ENCODE measurements around the gene CDHR5. TPM values are rescaled to one million over a fixed set of nuclear protein-coding genes. Genes with fewer than 3 reads are reported as not detected.

CDHR5 gene
- total RNA-seq, 4 donors from 2014 or later, result not detected

DNA sequence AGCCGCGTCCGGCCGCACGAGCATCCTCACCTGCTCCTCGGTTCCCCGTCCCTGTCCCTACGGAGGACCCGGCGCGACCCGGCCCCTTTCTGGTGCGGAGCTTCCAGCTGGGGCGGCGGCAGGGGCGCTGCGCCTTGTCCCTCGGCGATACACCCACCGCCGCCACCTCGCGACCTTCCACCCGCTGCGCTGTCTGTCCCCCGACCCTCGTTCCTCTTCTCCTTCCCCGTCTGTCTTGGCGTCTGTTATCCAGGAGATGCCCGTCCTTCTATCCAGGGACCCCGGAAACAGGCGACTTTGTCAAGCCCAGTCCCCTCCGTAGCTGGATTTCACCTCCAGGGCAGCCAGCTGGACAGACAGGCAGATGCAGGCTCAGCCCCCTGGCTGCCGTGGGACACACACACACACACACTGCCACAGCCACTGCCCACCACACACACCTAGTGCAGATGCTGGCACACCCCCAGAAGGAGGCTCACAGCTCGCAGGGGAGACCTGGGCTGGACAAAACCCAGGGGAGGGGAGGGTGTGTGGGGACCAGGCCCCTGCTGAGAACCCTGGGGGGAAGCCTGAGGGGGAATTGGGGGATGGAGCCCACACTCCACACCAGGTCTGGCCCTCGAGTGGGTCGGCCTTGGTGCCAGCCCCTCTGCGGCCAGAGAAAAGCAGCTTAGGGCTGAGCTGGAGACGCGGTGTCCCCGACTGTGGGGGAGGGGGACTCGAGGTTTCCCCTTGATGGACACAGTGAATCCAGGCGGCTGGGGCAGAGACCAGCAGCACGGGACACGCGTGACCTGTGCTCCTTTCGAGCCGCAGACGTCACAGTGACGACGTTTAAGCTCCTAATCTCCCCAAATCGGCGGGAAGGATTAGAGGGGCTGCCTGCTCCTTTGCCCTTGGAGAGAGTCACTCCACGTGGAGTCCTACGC lies 13.1 kb upstream of the CDHR5 start:
- no peak for DNase-seq (ENCODE audit: low spot score)
- TF ChIP-seq, protein P1, sequence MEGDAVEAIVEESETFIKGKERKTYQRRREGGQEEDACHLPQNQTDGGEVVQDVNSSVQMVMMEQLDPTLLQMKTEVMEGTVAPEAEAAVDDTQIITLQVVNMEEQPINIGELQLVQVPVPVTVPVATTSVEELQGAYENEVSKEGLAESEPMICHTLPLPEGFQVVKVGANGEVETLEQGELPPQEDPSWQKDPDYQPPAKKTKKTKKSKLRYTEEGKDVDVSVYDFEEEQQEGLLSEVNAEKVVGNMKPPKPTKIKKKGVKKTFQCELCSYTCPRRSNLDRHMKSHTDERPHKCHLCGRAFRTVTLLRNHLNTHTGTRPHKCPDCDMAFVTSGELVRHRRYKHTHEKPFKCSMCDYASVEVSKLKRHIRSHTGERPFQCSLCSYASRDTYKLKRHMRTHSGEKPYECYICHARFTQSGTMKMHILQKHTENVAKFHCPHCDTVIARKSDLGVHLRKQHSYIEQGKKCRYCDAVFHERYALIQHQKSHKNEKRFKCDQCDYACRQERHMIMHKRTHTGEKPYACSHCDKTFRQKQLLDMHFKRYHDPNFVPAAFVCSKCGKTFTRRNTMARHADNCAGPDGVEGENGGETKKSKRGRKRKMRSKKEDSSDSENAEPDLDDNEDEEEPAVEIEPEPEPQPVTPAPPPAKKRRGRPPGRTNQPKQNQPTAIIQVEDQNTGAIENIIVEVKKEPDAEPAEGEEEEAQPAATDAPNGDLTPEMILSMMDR (IDR thresholded peaks at IDR 0.05), result no peak
- no peak for ATAC-seq (ENCODE audit: low FRiP score)

DNA sequence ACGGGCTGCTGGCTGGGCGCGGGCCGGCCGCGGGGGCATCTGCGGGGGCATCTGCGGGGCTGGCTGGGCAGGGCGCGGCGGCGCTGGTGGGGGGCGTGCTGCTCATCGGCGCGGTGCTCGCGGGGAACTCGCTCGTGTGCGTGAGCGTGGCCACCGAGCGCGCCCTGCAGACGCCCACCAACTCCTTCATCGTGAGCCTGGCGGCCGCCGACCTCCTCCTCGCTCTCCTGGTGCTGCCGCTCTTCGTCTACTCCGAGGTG lies 12.5 kb upstream of the CDHR5 start:
- TF ChIP-seq, protein P1 (IDR thresholded peaks at IDR 0.05), result no peak
- DNase-seq (ENCODE audit: low spot score), result no peak
- ATAC-seq (ENCODE audit: low FRiP score), result no peak

DNA sequence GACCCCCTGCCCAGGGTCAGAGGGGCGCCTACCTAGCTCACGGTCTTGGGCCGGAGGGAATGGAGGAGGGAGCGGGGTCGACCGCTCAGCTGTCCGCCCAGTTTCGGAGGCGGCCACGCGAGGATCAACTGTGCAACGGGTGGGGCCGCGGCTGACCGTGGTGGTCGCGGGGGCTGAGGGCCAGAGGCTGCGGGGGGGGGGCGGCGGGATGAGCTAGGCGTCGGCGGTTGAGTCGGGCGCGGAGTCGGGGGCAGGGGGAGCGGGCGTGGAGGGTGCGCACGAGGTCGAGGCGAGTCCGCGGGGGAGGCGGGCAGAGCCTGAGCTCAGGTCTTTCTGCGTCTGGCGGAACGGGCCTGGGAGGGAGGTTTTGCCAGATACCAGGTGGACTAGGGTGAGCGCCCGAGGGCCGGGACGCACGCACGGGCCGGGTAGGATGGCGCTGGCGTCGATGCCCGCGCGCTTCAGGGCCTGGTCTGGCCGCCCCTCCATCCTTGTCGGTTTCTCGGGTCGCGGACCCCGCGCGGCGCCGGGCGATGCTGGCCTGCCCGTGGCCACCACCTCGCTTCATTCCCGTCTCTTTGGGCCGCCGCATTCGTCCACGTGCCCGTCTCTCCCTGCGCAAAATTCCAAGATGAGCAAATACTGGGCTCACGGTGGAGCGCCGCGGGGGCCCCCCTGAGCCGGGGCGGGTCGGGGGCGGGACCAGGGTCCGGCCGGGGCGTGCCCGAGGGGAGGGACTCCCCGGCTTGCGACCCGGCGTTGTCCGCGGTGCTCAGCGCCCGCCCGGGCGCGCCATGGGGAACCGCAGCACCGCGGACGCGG lies 12.0 kb upstream of the CDHR5 start, which contains the start of gene DRD4:
Gene DRD4 (plus strand): TSS at position 759 of the 822 bp plus-strand sequence. CDS start 36 bp downstream, at position 795.
- peak; percentile 77 for ATAC-seq (ENCODE audit: low FRiP score)
- no peak for DNase-seq (ENCODE audit: low spot score)
- TF ChIP-seq, protein P1 (IDR thresholded peaks at IDR 0.05), result no peak

DNA sequence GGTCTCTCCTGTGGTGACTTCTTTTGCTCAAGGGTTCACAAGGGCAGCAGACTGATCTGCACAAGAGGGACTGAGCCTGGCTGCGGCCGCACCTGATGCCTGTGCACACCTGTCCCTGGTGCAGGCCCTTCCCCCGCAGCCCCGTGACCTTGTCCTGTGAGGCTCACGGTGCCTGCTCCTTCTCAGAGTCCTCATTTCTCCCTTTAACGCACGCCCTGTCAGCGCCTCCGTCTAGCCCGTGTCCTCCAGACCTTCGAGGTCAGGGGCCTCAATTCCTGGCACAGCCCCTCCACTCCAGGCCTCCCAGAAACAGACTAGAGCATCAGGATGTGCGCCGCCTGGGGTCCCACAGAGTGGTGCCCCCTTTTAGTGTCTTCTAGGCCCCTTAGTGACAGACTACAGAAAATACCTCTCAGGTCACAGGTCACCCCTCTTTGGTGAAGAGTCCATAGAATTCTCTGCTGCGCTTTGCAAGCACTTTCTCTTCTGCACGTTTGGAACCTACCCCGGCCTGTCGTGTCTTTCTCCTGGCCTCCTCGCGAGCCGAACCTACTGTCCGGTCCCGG lies 11.3 kb upstream of the CDHR5 start:
- ATAC-seq (ENCODE audit: low FRiP score) (no peak), DNase-seq (ENCODE audit: low spot score) (no peak)
- TF ChIP-seq, protein P1 (IDR thresholded peaks at IDR 0.05), result no peak

DNA sequence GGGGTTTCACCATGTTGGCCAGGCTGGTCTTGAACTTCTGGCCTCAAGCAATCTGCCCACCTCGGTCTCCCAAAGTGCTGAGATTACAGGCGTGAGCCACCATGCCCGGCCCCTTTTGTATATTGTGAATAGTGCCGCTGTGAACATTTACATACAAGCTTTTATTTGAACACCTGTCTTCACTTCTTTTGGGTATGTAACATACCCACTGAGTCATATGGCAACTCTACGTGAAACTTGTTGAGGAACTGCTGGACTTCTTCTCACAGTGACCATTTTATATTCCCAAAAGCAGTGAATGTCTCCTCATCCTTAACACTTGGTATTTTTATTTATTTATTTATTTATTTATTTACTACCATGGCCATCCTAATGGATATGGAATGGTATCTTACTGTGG lies 6.1 kb upstream of the CDHR5 start:
- TF ChIP-seq, protein P1 (IDR thresholded peaks at IDR 0.05), result no peak
- no peak for DNase-seq (ENCODE audit: low spot score)

DNA sequence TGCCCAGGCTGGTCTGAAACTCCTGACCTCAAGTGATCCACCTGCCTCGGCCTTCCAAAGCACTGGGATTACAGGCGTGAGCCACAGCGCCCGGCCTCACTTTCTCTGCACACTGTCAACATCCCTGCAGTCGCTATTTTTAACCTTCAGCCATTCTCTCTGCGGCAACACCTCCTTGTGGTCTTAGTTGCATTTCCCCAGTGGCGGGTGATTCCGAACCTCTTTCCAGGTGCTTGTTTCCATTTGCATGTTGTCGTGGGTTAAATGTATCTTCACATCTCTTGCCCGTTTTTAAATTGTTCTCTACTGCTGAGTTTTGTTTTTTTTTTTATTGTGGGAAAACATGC lies 4.5 kb upstream of the CDHR5 start:
- TF ChIP-seq, protein P1 (IDR thresholded peaks at IDR 0.05), result no peak
- ATAC-seq (ENCODE audit: low FRiP score), result no peak
- no peak for DNase-seq (ENCODE audit: low spot score)

More for the DNA sequence above, 6.1 kb upstream of the CDHR5 start:
- ATAC-seq (ENCODE audit: low FRiP score), result no peak
